Activated T-cell treated with anti-CD3 and anti-CD28 coated beads, Interleukin-2, amount 50 U/mL, for 4 hours (primary cell): ENCODE measurements around the gene SEC11C. TPM values are rescaled to one million over a fixed set of nuclear protein-coding genes. Genes with fewer than 3 reads are reported as not detected.
"Not testable (repeated sequence)": the region's sequence is repeated elsewhere in the genome, so short reads cannot be mapped to it uniquely, and the experiment has no call there.

ENCODE experiments used
- ATAC-seq, 2 donors: fragments of 200-7000 bp; cut with Tn5 transposase; one replicate each; pipeline ENCODE4 v1.10.0; 2021
- DNase-seq: peaks from one replicate; pipeline ENCODE4 v3.0.0-alpha.2; 2020
- H3K27me3 Mint-ChIP-seq: one replicate; pipeline ENCODE4 v1.8.0; 2021; ENCODE audit warnings: low read depth, mixed read lengths
- H3K36me3 Mint-ChIP-seq: one replicate; pipeline ENCODE4 v1.8.0; 2022; ENCODE audit warnings: mixed read lengths; ENCODE audit not compliant: insufficient read depth
- H3K4me1 Mint-ChIP-seq: one replicate; pipeline ENCODE4 v1.8.0; 2021; ENCODE audit warnings: low read depth, mixed read lengths
- H3K4me3 Mint-ChIP-seq: one replicate; pipeline ENCODE4 v1.8.0; 2021; ENCODE audit warnings: mild to moderate bottlenecking, moderate library complexity, mixed read lengths
- H3K9me3 Mint-ChIP-seq: one replicate; pipeline ENCODE4 v1.8.0; 2021; ENCODE audit warnings: mixed read lengths
- total RNA-seq, 3 donors: library from RNA; stranded (reverse); gene quantifications; one replicate each; pipeline ENCODE4 v1.2.1, GENCODE V29; 2021

The SEC11C gene
- total RNA-seq, 3 donors from 2014 or later: 126 to 152 (median 134) TPM

- peaks cover 38% of the 10 kb centered on the region for H3K4me1 Mint-ChIP-seq
Measured at GRCh38 chr18:59139291-59139614, 431 bp upstream of the SEC11C start.

GRCh38 chr18:59140302-59140885, 710 bp downstream of the SEC11C start:
- DNase-seq (no peak), ATAC-seq (peak in 1 of 2 donors; percentile 19)
- Mint-ChIP-seq H3K4me1 (peaks cover 44% of the 10 kb centered on the region), H3K27me3 (peaks cover 6% of the 10 kb centered on the region), H3K9me3 (no peaks in the 10 kb centered on the region), H3K36me3 (peaks cover 2% of the 10 kb centered on the region), H3K4me3 (peak overlapping the region; percentile 95)

More at GRCh38 chr18:59139291-59139614, 431 bp upstream of the SEC11C start:
- Mint-ChIP-seq H3K4me3 (peak overlapping the region; percentile 95), H3K36me3 (peaks cover 2% of the 10 kb centered on the region), H3K27me3 (peaks cover 11% of the 10 kb centered on the region), H3K9me3 (no peaks in the 10 kb centered on the region)
- peak; percentile 90 for DNase-seq
- ATAC-seq: peak; percentile 86

- ATAC-seq: no peak
- H3K27me3 Mint-ChIP-seq: peaks cover 2% of the 10 kb centered on the region
- peak overlapping the region; percentile 95 for H3K4me3 Mint-ChIP-seq
- no peak for DNase-seq
- no peaks in the 10 kb centered on the region for H3K9me3 Mint-ChIP-seq
- H3K36me3 Mint-ChIP-seq: peaks cover 6% of the 10 kb centered on the region
- peaks cover 55% of the 10 kb centered on the region for H3K4me1 Mint-ChIP-seq
Measured at GRCh38 chr18:59141294-59142068, 1.8 kb downstream of the SEC11C start.

GRCh38 chr18:59142274-59142673, 2.6 kb downstream of the SEC11C start:
- ATAC-seq (no peak), DNase-seq (no peak)
- Mint-ChIP-seq H3K9me3 (no peaks in the 10 kb centered on the region), H3K4me3 (peak overlapping the region; percentile 95), H3K36me3 (peaks cover 7% of the 10 kb centered on the region), H3K27me3 (peaks cover 2% of the 10 kb centered on the region), H3K4me1 (peaks cover 60% of the 10 kb centered on the region)

- not testable (repeated sequence) for H3K27me3 Mint-ChIP-seq, H3K9me3 Mint-ChIP-seq, ATAC-seq, DNase-seq, H3K36me3 Mint-ChIP-seq
- H3K4me3 Mint-ChIP-seq: peak overlapping the region; percentile 95
- H3K4me1 Mint-ChIP-seq: peaks cover 65% of the 10 kb centered on the region
Measured at GRCh38 chr18:59142800-59143416, 3.2 kb downstream of the SEC11C start.

GRCh38 chr18:59143441-59143840, 3.8 kb downstream of the SEC11C start:
- Mint-ChIP-seq H3K4me3 (peak overlapping the region; percentile 58), H3K4me1 (peaks cover 68% of the 10 kb centered on the region), H3K36me3 (peaks cover 7% of the 10 kb centered on the region), H3K27me3 (no peaks in the 10 kb centered on the region), H3K9me3 (no peaks in the 10 kb centered on the region)
- DNase-seq (no peak), ATAC-seq (no peak)

- ATAC-seq (no peak), DNase-seq (no peak)
- Mint-ChIP-seq H3K27me3 (no peaks in the 10 kb centered on the region), H3K4me1 (peaks cover 73% of the 10 kb centered on the region), H3K4me3 (no peak overlapping the region), H3K36me3 (peaks cover 7% of the 10 kb centered on the region), H3K9me3 (no peaks in the 10 kb centered on the region)
Measured at GRCh38 chr18:59144483-59144882, 4.8 kb downstream of the SEC11C start.

- H3K4me3 Mint-ChIP-seq: no peak overlapping the region
- no peaks in the 10 kb centered on the region for H3K9me3 Mint-ChIP-seq
- H3K36me3 Mint-ChIP-seq: peaks cover 7% of the 10 kb centered on the region
- no peaks in the 10 kb centered on the region for H3K27me3 Mint-ChIP-seq
- DNase-seq (no peak), ATAC-seq (no peak)
- H3K4me1 Mint-ChIP-seq: peaks cover 76% of the 10 kb centered on the region
Measured at GRCh38 chr18:59145055-59145454, 5.4 kb downstream of the SEC11C start.

GRCh38 chr18:59148192-59148591, 8.5 kb downstream of the SEC11C start:
- H3K36me3 Mint-ChIP-seq: peaks cover 20% of the 10 kb centered on the region
- H3K4me3 Mint-ChIP-seq: no peak overlapping the region
- H3K4me1 Mint-ChIP-seq: peaks cover 59% of the 10 kb centered on the region
- DNase-seq: no peak
- H3K27me3 Mint-ChIP-seq: no peaks in the 10 kb centered on the region
- no peaks in the 10 kb centered on the region for H3K9me3 Mint-ChIP-seq
- no peak for ATAC-seq

GRCh38 chr18:59149007-59149406, 9.3 kb downstream of the SEC11C start:
- DNase-seq (no peak), ATAC-seq (peak; percentile 50 to 65)
- Mint-ChIP-seq H3K4me3 (no peak overlapping the region), H3K9me3 (no peaks in the 10 kb centered on the region), H3K27me3 (no peaks in the 10 kb centered on the region), H3K4me1 (peaks cover 52% of the 10 kb centered on the region), H3K36me3 (peaks cover 24% of the 10 kb centered on the region)

- Mint-ChIP-seq H3K27me3 (no peaks in the 10 kb centered on the region), H3K4me1 (peaks cover 49% of the 10 kb centered on the region), H3K36me3 (peaks cover 26% of the 10 kb centered on the region), H3K9me3 (no peaks in the 10 kb centered on the region), H3K4me3 (no peak overlapping the region)
- ATAC-seq (no peak), DNase-seq (no peak)
Measured at GRCh38 chr18:59149416-59149815, 9.7 kb downstream of the SEC11C start.

- ATAC-seq (no peak), DNase-seq (no peak)
- peaks cover 29% of the 10 kb centered on the region for H3K36me3 Mint-ChIP-seq
- H3K4me3 Mint-ChIP-seq: no peak overlapping the region
- peaks cover 45% of the 10 kb centered on the region for H3K4me1 Mint-ChIP-seq
- H3K9me3 Mint-ChIP-seq: no peaks in the 10 kb centered on the region
- H3K27me3 Mint-ChIP-seq: no peaks in the 10 kb centered on the region
Measured at GRCh38 chr18:59150236-59150635, 10.6 kb downstream of the SEC11C start.

GRCh38 chr18:59155153-59155552, 15.5 kb downstream of the SEC11C start:
- Mint-ChIP-seq H3K27me3 (no peaks in the 10 kb centered on the region), H3K4me3 (no peak overlapping the region), H3K36me3 (peaks cover 54% of the 10 kb centered on the region), H3K9me3 (no peaks in the 10 kb centered on the region), H3K4me1 (peaks cover 8% of the 10 kb centered on the region)
- no peak for DNase-seq
- no peak for ATAC-seq

- Mint-ChIP-seq H3K9me3 (no peaks in the 10 kb centered on the region), H3K27me3 (no peaks in the 10 kb centered on the region), H3K4me1 (no peaks in the 10 kb centered on the region), H3K36me3 (peaks cover 52% of the 10 kb centered on the region), H3K4me3 (no peak overlapping the region)
- DNase-seq: no peak
- no peak for ATAC-seq
Measured at GRCh38 chr18:59156316-59156715, 16.6 kb downstream of the SEC11C start.

GRCh38 chr18:59159265-59159664, 19.6 kb downstream of the SEC11C start:
- Mint-ChIP-seq H3K36me3 (peaks cover 45% of the 10 kb centered on the region), H3K4me3 (no peak overlapping the region), H3K9me3 (no peaks in the 10 kb centered on the region), H3K4me1 (no peaks in the 10 kb centered on the region), H3K27me3 (no peaks in the 10 kb centered on the region)
- DNase-seq: no peak
- no peak for ATAC-seq
